GM13977 (cell line): ENCODE data around the gene SPTAN1.

Source experiments
- DNase-seq: peaks from one replicate; pipeline ENCODE4 v3.0.0; 2012; ENCODE audit warnings: low spot score
- in situ Hi-C: fragments of 300-500 bp; cut with MboI; formaldehyde crosslinking; loops from one replicate; pipeline ENCODE4 v1.12.0; 2022; ENCODE audit warnings: low sequenced_read_pairs, low pct_unique_long_range_greater_than_20kb, mixed read lengths, inconsistent platforms; ENCODE audit not compliant: unreplicated experiment
- TF ChIP-seq, protein P1 (sequence below): IDR thresholded peaks from 2 replicates; pipeline ENCODE4 v1.5.1; 2012; ENCODE audit warnings: mild to moderate bottlenecking, control low read depth; ENCODE audit not compliant: insufficient read depth; ENCODE audit errors: extremely low read depth, missing control alignments

The SPTAN1 gene

DNA sequence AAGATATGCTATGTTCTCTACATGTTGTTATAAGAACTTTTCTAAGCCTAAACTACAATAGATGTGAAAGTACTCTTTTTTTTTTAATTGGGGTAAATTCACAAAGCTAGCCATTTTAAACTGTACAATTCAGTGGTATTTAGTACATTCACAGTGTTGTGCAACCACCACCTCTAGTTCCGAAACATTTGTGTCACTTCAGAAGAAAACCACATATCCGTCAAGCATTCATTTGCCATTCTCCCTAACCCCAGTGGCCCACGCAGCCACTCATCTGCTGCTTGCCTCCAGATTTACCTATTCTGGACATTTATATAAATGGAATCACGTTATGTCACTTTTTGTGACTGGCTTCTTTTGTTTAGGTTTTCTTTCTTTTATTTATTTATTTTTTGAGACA is 43.1 kb downstream of the SPTAN1 start:
- TF ChIP-seq, protein P1, sequence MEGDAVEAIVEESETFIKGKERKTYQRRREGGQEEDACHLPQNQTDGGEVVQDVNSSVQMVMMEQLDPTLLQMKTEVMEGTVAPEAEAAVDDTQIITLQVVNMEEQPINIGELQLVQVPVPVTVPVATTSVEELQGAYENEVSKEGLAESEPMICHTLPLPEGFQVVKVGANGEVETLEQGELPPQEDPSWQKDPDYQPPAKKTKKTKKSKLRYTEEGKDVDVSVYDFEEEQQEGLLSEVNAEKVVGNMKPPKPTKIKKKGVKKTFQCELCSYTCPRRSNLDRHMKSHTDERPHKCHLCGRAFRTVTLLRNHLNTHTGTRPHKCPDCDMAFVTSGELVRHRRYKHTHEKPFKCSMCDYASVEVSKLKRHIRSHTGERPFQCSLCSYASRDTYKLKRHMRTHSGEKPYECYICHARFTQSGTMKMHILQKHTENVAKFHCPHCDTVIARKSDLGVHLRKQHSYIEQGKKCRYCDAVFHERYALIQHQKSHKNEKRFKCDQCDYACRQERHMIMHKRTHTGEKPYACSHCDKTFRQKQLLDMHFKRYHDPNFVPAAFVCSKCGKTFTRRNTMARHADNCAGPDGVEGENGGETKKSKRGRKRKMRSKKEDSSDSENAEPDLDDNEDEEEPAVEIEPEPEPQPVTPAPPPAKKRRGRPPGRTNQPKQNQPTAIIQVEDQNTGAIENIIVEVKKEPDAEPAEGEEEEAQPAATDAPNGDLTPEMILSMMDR, result no peak
- in situ Hi-C loops, result no loop called here
- DNase-seq, result no peak

DNA sequence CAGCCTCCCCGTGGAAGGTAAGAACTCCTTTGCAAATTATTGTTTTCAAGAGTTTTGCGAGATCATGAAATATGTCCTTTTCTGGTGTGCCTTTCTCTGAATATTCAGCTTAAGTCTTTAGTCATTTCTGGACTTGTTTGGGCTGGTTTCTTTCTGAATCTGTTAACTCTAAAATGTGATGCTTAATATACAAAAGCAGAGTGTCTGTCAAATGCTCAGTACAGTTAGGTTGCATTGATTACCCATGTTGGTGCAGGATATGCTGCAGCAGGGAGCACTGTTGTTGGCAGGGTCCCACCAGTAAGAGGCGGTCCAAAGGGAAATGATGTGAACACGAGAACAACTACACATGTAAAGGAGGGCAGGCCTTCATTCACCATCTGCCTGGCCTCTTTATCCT is 47.7 kb downstream of the SPTAN1 start:
- DNase-seq, result no peak
- in situ Hi-C loops, result no loop called here
- TF ChIP-seq, protein P1, result no peak

DNA sequence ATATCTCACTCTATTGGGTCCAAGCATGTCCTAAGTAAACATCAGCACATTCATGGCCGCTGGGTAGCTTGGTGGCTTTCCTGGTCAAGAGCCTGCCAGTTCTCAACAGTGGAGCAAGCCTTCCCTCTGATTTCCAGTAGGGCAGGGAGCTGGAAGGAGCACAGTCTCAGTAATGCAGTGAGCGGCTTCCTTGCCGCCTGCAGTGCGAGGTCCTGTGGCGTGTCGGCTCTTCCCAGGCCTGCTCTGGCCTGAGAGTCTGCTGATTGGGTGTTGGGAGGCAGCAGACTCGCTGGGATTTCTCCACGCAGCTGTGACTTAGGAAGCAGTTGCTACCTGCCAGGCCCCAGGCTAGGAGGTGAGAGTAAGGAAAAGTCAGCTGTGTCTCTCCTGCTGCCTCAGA is 51.3 kb downstream of the SPTAN1 start:
- TF ChIP-seq, protein P1, result no peak
- in situ Hi-C loops, result no loop called here
- DNase-seq, result no peak

DNA sequence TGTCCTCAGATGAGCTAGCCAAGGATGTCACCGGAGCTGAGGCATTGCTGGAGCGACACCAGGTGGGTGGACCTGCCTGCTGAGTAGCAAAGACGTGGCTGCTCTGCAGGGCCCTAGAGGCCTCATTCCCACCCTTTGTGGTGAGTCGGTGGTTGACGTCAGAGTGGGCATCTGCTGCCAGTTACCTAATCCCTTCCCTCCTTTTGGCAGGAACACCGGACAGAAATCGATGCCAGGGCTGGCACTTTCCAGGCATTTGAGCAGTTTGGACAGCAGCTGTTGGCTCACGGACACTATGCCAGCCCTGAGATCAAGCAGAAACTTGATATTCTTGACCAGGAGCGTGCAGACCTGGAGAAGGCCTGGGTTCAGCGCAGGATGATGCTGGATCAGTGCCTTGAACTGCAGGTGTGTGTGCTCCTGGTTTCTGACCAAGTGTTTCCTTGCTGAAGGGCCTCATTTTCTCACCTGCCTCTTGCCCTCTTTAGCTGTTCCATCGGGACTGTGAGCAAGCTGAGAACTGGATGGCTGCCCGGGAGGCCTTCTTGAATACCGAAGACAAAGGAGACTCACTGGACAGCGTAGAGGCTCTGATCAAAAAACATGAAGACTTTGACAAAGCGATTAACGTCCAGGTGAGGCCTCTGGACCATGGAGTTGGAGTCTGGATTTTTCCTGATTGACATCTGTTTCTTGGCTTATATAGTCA is 55.4 kb downstream of the SPTAN1 start:
- TF ChIP-seq, protein P1, result no peak
- in situ Hi-C loops, result no loop called here
- DNase-seq, result no peak

DNA sequence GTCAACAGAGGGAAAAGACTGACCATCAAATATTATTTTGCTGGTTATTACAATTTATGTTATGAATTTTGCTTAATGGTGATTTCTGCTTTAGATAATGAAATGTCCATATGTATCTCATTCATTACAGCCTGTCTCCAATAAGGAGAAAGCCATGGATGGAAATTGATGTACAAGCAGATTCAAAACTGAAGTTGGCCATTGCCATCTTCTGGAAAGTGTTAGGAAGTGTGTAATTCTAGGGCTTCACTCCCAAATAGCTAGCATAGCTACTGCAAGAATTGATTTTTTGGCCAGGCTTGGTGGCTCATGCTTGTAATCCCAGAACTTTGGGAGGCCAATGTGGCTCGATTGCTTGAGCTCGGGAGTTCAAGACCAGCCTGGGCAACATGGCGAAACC is 58.5 kb downstream of the SPTAN1 start:
- TF ChIP-seq, protein P1, result no peak
- in situ Hi-C loops, result no loop called here
- no peak for DNase-seq

DNA sequence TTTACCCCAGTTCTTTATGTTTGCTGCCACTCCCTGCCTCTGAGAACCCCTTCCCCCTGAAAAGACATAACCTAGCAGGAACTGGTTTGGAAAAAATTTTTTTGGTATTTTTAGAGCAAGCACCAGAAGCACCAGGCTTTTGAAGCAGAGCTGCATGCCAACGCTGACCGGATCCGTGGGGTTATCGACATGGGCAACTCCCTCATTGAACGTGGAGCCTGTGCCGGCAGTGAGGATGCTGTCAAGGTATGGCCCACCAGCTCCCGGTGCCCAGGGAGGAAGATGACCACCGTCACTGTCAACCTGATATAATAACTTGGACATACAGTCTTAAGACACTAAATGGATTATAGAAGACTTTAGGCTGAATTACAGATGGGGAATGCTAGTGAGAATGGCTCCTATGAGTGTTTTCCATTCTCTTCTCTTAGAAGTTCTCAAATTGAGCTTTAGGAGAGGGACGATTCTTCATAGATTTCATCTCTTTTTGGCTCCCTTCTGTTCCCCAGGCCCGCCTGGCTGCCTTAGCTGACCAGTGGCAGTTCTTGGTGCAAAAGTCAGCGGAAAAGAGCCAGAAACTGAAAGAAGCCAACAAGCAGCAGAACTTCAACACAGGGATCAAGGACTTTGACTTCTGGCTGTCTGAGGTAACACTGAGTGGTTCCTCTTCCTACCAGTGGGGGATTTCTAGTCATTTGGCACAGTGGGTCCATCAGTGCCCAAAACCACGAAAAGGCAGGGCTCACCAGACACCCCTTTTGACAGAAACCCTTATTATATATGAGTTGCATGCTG is 59.4 kb downstream of the SPTAN1 start:
- no peak for DNase-seq
- TF ChIP-seq, protein P1, result no peak
- in situ Hi-C loops, result no loop called here
